ENCODE data around the gene CCR4.
"Not testable (repeated sequence)": the region's sequence is repeated elsewhere in the genome, so short reads cannot be mapped to it uniquely, and the experiment has no call there.

The CCR4 gene

DNA sequence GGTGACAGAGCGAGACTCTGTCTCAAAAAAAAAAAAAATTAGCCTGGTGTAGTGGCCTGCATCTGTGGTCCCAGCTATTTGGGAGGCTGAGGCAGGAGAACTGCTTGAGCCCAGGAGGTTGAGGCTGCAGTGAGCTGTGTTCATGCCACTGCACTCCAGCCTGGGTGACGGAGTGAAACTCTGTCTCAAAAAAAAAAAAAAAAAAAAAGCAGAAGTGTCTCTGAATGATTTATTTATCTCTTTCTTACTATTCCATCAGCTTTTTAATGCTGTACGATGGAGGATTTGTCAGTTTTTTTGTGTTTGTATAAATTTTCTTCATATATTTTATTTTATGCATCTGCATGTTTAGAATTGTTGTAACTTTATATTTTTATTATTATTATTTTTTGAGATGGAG lies 33.5 kb downstream of the CCR4 start:
- not testable (repeated sequence) for DNase-seq

DNA sequence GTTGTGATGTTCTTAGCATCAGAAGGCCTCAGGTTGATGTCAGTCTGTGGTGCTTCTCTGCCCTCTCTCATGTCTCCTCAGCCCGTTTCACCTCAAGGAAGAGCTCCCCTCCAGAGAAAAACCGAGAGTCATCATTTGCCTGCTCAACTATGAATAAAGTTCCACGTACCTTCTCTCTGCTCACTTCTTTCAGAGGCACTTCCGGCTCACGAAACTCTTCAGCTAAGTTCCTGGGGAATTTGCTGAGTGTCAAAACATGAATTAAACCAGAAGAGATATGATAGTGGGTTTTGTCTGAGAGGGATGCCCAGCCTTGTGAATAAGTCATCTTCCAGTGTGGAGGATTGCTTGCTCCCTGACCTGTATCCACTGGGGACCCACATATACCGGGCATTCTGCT lies 37.7 kb downstream of the CCR4 start:
- no peak for DNase-seq

DNA sequence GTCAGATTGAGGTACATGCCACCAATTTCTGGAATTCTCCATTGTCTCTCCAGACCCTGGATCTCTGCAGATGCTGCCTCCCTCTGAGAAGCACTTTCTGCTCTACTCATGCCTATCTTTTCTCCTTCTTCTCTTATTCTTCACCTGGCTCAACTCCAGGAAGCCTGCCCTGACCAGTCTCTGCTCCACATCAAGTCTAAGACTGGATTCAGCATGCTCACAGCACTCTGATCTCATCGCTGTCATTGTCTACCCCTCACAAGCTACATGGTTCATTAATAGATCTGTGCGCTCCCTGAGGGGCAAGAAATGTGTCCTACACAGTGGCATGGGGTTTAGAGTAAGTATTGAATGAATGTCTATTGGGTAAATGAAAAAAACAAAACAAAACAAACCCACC lies 38.7 kb downstream of the CCR4 start:
- no peak for DNase-seq

DNA sequence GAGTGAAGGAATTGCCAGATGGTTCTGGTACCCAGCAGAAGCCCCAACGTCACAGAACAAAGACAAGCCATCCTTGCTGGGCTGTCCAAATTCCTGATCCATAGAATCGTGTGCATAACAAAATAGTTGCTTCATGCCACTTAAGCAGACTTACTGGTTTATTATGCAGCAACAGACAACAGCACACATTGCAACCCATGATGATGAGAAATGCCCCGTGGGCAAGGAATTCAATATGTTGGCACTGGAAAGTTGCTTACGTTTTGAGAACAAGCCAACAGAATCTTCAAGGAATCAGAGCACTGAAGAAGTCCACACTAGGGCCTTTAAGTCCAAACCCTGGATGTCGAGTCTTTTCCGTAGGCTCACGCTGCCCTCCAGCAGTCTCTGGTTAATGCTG lies 40.3 kb downstream of the CCR4 start:
- no peak for DNase-seq

DNA sequence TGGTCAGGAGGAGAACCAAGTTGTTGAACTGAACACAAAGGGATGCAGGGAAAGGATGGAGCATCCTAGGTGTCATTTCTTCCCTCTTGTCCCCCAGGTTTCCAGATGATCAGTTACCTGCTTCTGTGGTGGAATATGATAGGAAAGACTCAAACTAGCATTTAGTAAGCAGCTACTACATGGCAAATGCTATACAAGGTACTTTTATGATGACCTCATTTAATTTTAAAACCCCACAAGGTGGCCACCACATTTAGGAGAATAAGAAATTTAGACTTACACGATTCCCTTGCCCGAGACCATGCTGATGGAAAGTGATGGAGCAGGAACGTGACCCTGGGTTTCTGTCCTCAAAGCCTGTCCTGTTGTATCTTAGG lies 40.9 kb downstream of the CCR4 start:
- no peak for DNase-seq

DNA sequence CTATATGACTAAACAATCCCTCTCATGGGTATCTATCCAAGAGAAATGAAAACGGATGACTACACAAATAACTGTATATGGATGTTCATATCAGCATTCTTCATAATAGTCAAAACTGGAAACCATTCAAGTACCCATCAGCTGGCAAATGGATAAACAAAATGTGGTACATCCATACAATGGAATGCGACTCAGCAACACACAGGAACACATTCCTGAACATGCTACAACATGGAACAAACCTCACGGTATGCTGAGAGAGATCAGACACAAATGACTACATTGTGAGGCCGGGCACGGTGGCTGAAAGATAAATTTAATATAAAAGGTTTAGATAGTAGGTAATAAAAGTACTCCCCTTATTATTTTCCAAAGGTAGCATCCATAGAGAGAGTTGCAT lies 42.6 kb downstream of the CCR4 start:
- DNase-seq = peak; percentile 4

DNA sequence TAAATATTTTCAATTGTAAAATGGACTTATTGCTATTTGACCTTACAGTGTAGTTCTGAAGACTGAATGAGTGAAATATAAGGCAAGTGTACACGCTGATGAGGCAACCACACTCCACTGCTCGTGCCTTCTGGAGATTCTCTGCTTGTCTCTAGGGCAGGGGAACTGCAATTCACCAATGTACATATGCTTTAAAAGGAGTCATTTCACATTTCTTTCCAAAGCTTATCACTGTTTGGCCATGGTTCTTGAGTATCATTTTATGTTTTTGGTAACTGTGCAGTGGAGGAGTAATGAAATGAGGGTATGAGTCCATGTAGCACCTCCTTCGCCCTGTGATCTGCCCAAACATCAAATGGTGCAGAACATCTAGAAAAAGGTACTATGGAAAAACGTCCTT lies 43.7 kb downstream of the CCR4 start:
- DNase-seq = no peak

DNA sequence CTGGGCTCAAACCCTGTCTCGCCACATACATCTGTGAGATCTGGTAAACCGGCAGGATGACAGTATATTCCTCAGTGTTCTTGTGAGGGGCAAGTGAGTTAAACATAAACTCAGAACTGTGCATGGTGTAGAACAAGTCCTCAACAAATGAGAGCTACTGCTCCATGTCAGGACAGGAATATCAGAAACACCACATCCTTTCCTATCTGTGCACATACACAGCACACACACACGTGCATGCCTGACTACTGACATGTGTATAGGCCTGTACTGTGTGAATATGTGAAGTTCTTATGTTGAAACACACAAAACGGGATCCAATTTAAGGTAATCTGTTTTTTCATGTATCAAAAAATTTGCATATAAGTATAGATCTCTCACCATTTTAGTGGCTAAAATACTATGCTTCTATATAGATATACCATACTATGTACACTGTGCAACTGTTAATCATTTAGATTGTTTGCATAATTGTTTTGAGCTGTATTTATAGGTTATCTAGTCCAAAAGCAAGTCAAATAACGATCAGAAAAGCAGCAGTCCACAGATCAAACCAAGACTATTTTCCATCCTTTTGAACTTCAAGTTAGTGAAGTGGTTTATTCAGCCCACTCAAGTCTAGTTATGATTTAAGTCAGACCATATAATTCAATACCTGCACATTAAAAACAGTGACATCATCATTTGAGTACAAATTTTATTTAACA lies 44.8 kb downstream of the CCR4 start:
- no peak for DNase-seq

DNA sequence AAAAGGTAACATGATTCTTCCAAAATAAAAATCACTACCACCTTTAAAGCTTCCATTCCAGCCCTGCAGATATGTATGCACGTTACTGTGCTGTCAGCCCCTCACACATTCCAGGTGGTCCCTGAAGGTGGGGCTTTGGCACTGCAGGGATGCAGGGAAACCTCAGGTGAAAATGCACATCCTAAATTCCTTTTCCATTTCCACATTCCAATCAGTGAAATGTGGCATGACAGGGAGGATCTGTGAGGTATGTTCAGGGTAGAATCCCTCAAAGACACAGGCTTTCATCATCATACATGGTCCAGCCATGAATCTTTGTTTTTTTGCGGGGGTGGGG lies 45.3 kb downstream of the CCR4 start:
- DNase-seq = no peak

DNA sequence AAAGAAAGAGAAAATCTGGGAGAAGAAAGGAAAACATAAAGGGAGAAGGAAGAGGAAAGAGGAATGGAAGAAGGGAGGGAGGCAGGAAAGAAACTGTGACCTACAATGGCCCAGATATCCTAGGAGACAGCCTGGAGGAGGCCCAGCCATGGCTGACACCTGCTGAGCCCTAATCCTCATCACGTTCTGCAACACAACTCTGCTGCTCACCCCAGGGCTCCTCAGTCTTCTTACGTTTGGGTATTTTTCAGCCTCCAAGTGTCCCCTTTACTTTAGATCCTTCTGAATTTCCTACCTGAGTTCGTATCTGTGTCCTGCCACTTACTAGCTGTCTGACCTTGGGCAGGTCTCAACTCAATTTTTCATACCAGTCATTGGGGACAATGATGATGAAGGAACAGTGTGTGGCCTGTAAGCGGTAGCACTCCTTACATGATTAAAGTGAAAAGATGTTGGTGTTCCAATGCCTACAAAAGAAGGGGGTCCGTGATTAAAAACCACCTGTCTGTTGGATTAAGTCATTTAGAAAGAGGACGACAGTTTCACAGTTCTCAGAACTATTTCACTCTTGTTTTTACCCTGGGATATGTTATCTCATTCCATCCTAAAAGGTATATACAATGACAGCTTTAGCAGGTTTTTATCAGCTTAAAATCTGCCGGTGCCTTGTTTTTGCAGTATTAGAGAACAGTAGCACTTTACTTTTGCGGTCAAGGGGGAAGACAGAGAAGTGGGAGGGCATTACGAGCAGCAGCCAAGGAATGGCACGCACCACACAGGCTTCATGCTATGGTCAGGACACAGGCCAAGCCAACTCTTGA lies 47.4 kb downstream of the CCR4 start:
- no peak for DNase-seq

DNA sequence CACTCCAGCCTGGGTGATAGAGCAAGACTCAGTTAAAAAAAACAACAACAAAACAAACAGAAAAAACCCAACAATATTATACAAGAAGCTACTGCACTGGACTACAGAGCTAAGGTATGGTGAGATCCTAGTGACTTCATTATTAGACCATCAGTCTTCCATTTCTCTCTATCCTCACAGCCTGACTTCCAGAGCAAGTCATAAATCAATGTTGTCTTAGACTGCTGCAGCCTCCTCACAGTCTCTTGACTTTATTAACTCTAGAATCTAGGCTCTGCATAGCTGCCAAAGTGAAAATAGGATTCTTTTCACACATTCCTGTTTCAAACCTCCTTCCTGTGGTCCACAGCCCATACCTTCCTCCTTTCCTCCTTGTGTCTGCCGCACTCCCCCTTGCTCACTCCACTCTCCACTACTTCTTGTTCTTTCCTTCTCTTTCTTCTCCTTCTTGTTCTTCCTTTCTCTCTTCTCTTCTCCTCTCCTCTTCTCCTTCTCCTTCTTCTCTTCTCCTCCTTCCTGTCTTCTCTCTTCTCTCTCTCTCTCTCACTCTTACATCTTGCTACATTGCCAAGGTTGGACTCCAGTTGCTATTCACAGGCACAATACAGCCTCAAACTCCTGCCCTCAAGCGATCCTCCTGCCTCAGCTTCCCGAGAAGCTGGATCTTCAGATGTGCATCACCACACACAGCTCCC lies 49.4 kb downstream of the CCR4 start:
- no peak for DNase-seq

DNA sequence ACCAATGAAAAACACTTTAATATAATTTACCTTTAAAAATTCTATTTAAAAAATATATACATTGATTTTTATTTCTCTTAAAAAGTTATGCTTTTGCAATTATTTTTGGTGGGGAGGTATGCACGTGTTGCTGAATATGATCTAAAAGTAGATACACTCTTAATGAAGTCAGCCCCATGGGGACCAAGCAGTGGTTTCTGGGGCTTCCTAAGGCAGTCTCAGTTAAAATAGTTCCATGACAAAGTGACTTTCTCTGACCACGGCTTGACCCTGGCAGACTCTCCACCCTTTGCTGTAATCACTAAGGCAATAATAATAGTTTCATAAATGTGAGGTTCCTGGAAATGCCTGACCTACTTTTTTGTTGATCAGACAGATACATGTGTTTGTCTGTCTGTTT lies 50.4 kb downstream of the CCR4 start:
- DNase-seq = peak; percentile 18

DNA sequence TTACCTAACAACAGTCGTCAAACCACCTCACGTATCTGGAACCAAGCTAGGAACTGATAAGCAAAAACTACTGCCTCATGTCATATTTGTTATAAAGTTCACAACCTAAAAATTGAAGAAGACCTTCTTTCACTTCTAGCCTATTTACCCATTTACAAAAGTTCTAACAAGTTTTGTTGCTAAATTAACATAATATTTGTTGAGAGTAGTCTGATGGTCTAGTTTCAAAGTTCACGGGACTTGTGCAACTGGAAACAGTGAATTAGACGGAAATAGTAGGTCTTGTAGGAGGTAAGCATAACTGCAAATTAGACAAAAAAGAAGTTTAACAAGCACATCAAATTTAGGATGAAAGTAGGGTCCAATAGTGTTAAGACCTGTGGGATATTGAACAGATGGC lies 51.9 kb downstream of the CCR4 start:
- DNase-seq = no peak

DNA sequence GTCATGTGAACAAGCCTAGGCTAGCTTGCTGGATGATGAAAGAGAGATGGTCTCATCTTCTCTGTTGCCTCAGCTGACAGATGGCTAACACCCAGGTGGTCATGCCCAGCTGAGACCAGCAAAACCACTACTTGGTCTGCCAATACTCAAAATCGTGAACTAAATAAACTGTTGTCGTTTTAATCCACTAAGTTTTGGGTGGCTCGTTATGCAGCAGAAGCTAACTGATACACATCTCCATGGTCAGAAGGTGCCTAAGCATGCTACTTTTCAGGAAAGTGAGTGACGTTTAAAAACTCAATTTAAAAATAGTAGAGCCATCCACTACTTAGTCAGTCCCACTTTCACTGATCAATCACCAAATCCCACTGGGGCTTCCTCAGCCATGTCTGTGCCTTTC lies 52.8 kb downstream of the CCR4 start:
- no peak for DNase-seq

DNA sequence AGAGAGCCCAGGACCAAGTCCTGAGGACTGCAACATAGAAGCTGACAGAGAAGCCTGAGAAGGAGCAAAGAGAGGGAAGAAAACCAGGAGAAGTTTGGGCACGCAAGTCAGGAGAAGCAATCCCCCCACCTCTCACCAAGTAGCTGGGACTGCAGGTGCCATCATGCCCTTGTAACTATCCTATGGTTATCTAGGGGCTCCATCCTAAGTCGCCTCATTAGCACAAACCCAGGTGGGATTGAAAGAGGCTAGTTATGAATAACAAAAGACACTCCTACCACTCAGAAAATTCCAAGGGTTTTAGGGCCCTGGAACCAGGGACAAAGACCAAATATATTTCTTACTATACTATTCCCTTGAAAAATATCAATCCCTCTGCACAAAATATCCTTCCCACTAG lies 53.5 kb downstream of the CCR4 start:
- no peak for DNase-seq
